Measurements from ENCODE around the gene HYAL2.

HYAL2 gene

GRCh38 chr3:50292159-50293078 lies 30.1 kb downstream of the HYAL2 start, which contains the start of gene IFRD2:
Gene IFRD2, minus strand, starts transcription at chr3:50292429. Its CDS starts 155 bp downstream, at chr3:50292274.
- peak within 1 kb of the TSS; percentile 98 for H3K4me3 ChIP-seq (ENCODE audit: low read depth, low read length)
- peak; percentile 96 for TF ChIP-seq MYC (IDR thresholded peaks at IDR 0.05; ENCODE audit: low read depth, low read length)
- no peak for TF ChIP-seq CTCF (IDR thresholded peaks at IDR 0.05; ENCODE audit: low read depth, low read length)
- peak; percentile 88 for TF ChIP-seq MAX (IDR thresholded peaks at IDR 0.05; ENCODE audit: low read depth, low read length)
- peak; percentile 62 for TF ChIP-seq POLR2A (IDR thresholded peaks at IDR 0.05; ENCODE audit: extremely low read depth, insufficient read length)
- peak; percentile 99 for DNase-seq (ENCODE audit: low read depth)

- DNase-seq (ENCODE audit: low read depth): no peak
- no peak overlapping the region for H3K4me3 ChIP-seq (ENCODE audit: low read depth, low read length)
- no peak for TF ChIP-seq MYC (IDR thresholded peaks at IDR 0.05; ENCODE audit: low read depth, low read length)
- TF ChIP-seq CTCF (IDR thresholded peaks at IDR 0.05; ENCODE audit: low read depth, low read length): no peak
- no peak for TF ChIP-seq MAX (IDR thresholded peaks at IDR 0.05; ENCODE audit: low read depth, low read length)
- TF ChIP-seq POLR2A (IDR thresholded peaks at IDR 0.05; ENCODE audit: extremely low read depth, insufficient read length): no peak
These were observed 32.3 kb downstream of the HYAL2 start for GRCh38 chr3:50290161-50290641.

GRCh38 chr3:50289130-50289529 lies 33.4 kb downstream of the HYAL2 start:
- TF ChIP-seq MYC (IDR thresholded peaks at IDR 0.05; ENCODE audit: low read depth, low read length) (no peak), MAX (IDR thresholded peaks at IDR 0.05; ENCODE audit: low read depth, low read length) (no peak), CTCF (IDR thresholded peaks at IDR 0.05; ENCODE audit: low read depth, low read length) (no peak), POLR2A (IDR thresholded peaks at IDR 0.05; ENCODE audit: extremely low read depth, insufficient read length) (no peak)
- no peak for DNase-seq (ENCODE audit: low read depth)
- no peak overlapping the region for H3K4me3 ChIP-seq (ENCODE audit: low read depth, low read length)

- TF ChIP-seq POLR2A (IDR thresholded peaks at IDR 0.05; ENCODE audit: extremely low read depth, insufficient read length) (no peak), CTCF (IDR thresholded peaks at IDR 0.05; ENCODE audit: low read depth, low read length) (no peak), MAX (IDR thresholded peaks at IDR 0.05; ENCODE audit: low read depth, low read length) (no peak), MYC (IDR thresholded peaks at IDR 0.05; ENCODE audit: low read depth, low read length) (no peak)
- no peak for DNase-seq (ENCODE audit: low read depth)
- H3K4me3 ChIP-seq (ENCODE audit: low read depth, low read length): no peak overlapping the region
These were observed 34.0 kb downstream of the HYAL2 start for GRCh38 chr3:50288387-50289007.

GRCh38 chr3:50287262-50287661 lies 35.3 kb downstream of the HYAL2 start:
- TF ChIP-seq MAX (IDR thresholded peaks at IDR 0.05; ENCODE audit: low read depth, low read length): no peak
- no peak for TF ChIP-seq CTCF (IDR thresholded peaks at IDR 0.05; ENCODE audit: low read depth, low read length)
- TF ChIP-seq POLR2A (IDR thresholded peaks at IDR 0.05; ENCODE audit: extremely low read depth, insufficient read length): no peak
- no peak for TF ChIP-seq MYC (IDR thresholded peaks at IDR 0.05; ENCODE audit: low read depth, low read length)
- DNase-seq (ENCODE audit: low read depth): no peak
- no peak overlapping the region for H3K4me3 ChIP-seq (ENCODE audit: low read depth, low read length)

Data from NB4 (cell line).